Prostate gland (tissue), 2 donors: Measurements from ENCODE around the gene THEM5. TPM values are rescaled to one million over a fixed set of nuclear protein-coding genes. Genes with fewer than 3 reads are reported as not detected.

Experiments
- DNase-seq: peaks from one replicate; pipeline ENCODE4 v3.0.0-alpha.2; 2019; ENCODE audit warnings: low spot score
- H3K27ac ChIP-seq, 2 donors: fragments of 200-600 bp; sonication (generic); 2 replicates each; pipeline ENCODE4 v1.5.1; 2017 to 2019
- H3K27me3 ChIP-seq: fragments of 200-600 bp; sonication (generic); replicated peaks from 2 replicates; pipeline ENCODE4 v1.5.1; 2019; ENCODE audit not compliant: insufficient read depth
- H3K36me3 ChIP-seq, 2 donors: fragments of 200-600 bp; sonication (generic); 1 replicate in 1 of 2; 2 replicates in 1 of 2; pipeline versions ENCODE4 v1.5.1 to v1.8.1; 2017 to 2019
- H3K4me1 ChIP-seq: fragments of 200-600 bp; sonication (generic); replicated peaks from 2 replicates; pipeline ENCODE4 v1.5.1; 2019
- H3K4me3 ChIP-seq, 2 donors: fragments of 200-600 bp; sonication (generic); 2 replicates each; pipeline ENCODE4 v1.5.1; 2017 to 2019
- H3K9me3 ChIP-seq: fragments of 200-600 bp; sonication (generic); 2 replicates; pipeline ENCODE4 v1.5.1; 2017
- POLR2A ChIP-seq: fragments of 450-650 bp; IDR thresholded peaks from one replicate; pipeline ENCODE4 v1.6.1; 2016; ENCODE audit warnings: antibody characterized with exemption, mild to moderate bottlenecking
- POLR2AphosphoS5 ChIP-seq: sonication (generic); formaldehyde crosslinking; IDR thresholded peaks from one replicate; pipeline ENCODE4 v1.6.1; 2017; ENCODE audit warnings: antibody characterized with exemption
- WGBS: methylation state at CpG from one replicate; pipeline ENCODE4 v1.1.5; 2018; 5-methylcytosine and 5-hydroxymethylcytosine counted together
- intact Hi-C: fragments of 100-400 bp; cut with DNase I; formaldehyde crosslinking; loops from one replicate; pipeline ENCODE4 v1.14.2; 2022
- total RNA-seq, 2 donors: library from RNA; depleted of rRNA; stranded (reverse); fragments of >200 nt; gene quantifications; one replicate each; pipeline ENCODE4 v1.1.0, GENCODE V29; 2016
- TF ChIP-seq, protein P1 (sequence below), 4 experiments: fragments of 200-600 bp in 2 of 4; fragments of 450-650 bp in 2 of 4; sonication (generic) in 2 of 4; IDR thresholded peaks; 1 replicate in 3 of 4; 2 replicates in 1 of 4; pipeline ENCODE4 v1.5.1; 2016 to 2019; ENCODE audit warnings: antibody characterized with exemption in 4 of 4, mild to moderate bottlenecking in 2 of 4, moderate library complexity in 2 of 4

The THEM5 gene
- total RNA-seq, 2 donors from 2014 or later = not detected

DNA sequence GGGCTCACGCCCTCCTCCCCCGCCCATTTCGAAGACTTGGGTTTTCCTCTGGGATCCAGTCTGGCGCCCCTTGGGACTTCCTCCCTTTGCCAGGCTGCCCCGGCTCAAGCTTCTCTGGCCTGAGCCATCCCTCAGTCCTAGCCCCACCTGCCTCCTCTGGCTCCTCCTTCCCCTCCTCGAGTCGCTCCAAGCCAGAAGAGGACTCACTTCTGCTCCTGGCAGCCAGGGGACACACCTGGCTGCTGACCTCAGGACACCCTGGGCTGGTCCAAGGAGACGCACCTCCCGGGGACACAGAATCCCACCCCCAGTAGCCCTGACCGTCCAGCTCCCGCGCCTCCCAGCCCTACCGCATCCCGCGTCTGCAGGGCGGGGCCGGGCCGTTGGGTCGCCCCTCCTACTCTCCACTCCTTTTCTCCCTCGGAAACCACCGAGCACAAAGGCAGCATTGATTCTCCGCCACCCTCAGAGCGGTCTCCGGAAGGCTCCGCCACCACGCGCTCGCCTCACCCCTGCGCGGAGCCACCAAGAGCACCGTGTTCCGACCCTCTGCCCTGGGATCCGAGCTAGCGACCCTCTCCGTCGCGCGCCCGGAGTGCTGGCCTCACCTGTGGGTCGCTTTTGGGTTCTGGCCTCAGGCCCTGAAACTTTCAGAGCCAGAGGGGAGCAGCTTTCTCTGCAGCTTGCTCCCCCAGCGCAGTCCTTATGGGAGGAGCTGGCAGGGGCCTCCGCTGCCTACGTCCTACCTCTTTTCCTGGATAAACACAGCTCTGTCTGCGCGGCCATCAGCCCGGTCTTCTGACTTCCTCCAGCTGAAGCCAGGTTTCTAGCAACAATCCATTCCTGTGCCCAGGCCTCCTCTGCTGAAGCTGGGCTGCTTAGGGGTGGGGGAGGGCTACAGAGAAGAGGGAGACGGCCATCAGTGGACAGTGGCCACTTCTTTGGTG is 13.8 kb downstream of the THEM5 start, which contains the start of gene C2CD4D:
C2CD4D (minus strand) TSS at position 364 of the 947 bp plus-strand sequence. CDS start 831 bp downstream, outside the sequence.
- intact Hi-C loops = no loop called here

DNA sequence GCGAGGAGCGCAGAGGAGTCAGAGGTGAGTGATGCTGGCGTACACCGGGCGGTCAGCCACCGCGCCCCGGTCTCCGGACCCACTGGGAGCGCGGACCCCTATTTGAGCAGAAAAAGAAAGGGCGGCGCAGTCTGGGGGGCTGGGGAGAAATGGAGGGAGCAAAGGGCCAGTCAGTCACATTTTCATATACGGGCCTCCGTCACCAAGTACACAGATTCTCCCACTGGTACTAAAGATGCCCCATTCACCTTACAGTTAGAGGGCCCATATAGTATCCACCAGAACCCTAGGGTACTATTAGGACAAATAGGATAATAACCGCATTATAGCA is 14.5 kb downstream of the THEM5 start:
- TF ChIP-seq POLR2AphosphoS5 (no peak), POLR2A (no peak)
- TF ChIP-seq, protein P1, sequence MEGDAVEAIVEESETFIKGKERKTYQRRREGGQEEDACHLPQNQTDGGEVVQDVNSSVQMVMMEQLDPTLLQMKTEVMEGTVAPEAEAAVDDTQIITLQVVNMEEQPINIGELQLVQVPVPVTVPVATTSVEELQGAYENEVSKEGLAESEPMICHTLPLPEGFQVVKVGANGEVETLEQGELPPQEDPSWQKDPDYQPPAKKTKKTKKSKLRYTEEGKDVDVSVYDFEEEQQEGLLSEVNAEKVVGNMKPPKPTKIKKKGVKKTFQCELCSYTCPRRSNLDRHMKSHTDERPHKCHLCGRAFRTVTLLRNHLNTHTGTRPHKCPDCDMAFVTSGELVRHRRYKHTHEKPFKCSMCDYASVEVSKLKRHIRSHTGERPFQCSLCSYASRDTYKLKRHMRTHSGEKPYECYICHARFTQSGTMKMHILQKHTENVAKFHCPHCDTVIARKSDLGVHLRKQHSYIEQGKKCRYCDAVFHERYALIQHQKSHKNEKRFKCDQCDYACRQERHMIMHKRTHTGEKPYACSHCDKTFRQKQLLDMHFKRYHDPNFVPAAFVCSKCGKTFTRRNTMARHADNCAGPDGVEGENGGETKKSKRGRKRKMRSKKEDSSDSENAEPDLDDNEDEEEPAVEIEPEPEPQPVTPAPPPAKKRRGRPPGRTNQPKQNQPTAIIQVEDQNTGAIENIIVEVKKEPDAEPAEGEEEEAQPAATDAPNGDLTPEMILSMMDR (IDR thresholded peaks at IDR 0.05) = no peak
- 58% methylated on average over 16 of the region's 16 CpGs for WGBS
- H3K4me1 ChIP-seq = peaks cover 19% of the 10 kb centered on the region
- no peaks in the 10 kb centered on the region for H3K36me3 ChIP-seq
- H3K27ac ChIP-seq = peak overlapping the region; percentile 93 to 95
- intact Hi-C loops = no loop called here
- no peaks in the 10 kb centered on the region for H3K27me3 ChIP-seq
- no peak for DNase-seq
- peak overlapping the region; percentile 39 to 47 for H3K4me3 ChIP-seq
- H3K9me3 ChIP-seq = no peaks in the 10 kb centered on the region

More for the DNA sequence above, 13.8 kb downstream of the THEM5 start, which contains the start of gene C2CD4D:
- Histone ChIP-seq H3K36me3 (no peaks in the 10 kb centered on the region), H3K27ac (peak within 1 kb of the TSS; percentile 93 to 95), H3K9me3 (no peaks in the 10 kb centered on the region), H3K27me3 (no peaks in the 10 kb centered on the region), H3K4me3 (peak within 1 kb of the TSS; percentile 39 to 47), H3K4me1 (peaks cover 19% of the 10 kb centered on the region)
- DNase-seq = peak; percentile 79
- WGBS = 7% methylated on average over 46 of the region's 47 CpGs
- peak; percentile 89 for TF ChIP-seq POLR2AphosphoS5
- TF ChIP-seq, protein P1 (IDR thresholded peaks at IDR 0.05) = peak in 2 of 4 experiments; percentile 44 to 60
- peak; percentile 94 for TF ChIP-seq POLR2A

DNA sequence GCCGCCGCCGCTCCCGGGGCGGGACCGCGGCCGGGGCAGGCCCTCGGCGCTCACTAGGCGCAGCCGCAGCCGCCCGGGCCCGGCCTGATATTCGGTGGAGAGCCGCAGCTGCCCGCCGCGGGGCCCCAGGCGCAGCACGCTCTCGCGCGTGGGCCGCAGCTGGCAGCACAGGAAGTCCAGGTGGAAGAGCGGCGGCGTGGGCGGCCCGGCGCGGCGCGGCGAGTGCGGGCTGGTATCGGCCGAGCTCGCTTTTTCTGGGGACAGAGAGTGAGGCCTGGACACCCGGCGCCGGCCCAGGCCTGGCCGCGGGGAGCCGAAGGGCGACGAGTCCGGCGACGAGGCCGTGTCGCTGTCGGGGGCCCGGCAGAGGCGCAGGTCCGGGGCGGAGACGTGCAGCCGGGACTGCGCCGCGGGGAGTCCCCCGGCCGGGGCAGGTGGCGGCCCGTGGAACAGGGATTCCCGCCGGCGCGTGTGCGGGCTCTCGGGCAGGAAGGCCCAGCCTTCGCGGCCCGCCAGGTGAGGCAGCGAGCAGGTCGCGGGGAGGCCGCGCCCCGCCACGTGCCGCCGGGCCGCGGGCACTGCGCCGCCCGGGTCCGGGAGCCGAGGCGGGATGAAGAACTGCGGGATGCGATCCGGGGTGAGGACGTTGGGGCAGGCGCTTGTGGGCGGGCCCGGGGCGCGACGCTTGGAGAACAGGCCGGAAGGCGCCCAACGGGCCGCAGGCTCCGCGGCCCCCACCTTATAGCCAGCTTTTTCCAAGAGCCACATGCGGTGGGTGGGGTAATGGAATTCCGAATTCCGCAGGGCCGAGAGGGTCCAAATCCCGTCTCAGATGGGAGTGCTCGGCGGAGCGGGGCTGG is 15.1 kb downstream of the THEM5 start:
- Histone ChIP-seq H3K36me3 (no peaks in the 10 kb centered on the region), H3K4me1 (peaks cover 20% of the 10 kb centered on the region), H3K27ac (peak overlapping the region; percentile 93 to 95), H3K27me3 (no peaks in the 10 kb centered on the region), H3K4me3 (peak overlapping the region; percentile 8 to 17), H3K9me3 (no peaks in the 10 kb centered on the region)
- WGBS = 36% methylated on average over 85 of the region's 117 CpGs
- no peak for DNase-seq
- intact Hi-C loops = no loop called here
- TF ChIP-seq, protein P1 (IDR thresholded peaks at IDR 0.05) = no peak
- no peak for TF ChIP-seq POLR2A
- TF ChIP-seq POLR2AphosphoS5 = no peak

DNA sequence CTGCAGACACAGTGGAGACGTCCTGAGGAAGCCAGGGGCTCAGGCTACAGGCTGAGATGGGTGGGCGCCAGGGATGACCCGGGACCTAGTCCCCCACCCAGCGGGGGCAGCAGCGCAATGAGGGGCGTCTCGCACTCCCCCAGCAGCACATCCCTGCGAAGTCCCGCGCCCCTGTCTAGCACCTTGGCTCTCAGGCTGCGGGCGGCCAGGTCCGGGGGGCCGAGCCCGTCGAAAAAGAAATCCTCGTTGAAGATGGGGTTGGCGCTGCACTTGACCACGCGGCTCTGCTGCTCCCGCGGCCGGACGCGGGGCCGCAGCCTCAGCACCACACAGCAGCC is 15.7 kb downstream of the THEM5 start:
- H3K9me3 ChIP-seq = no peaks in the 10 kb centered on the region
- no peaks in the 10 kb centered on the region for H3K27me3 ChIP-seq
- WGBS = 30% methylated on average over 18 of the region's 26 CpGs
- no peaks in the 10 kb centered on the region for H3K36me3 ChIP-seq
- peak overlapping the region; percentile 64 to 68 for H3K27ac ChIP-seq
- intact Hi-C loops = no loop called here
- TF ChIP-seq POLR2AphosphoS5 (no peak), POLR2A (no peak)
- TF ChIP-seq, protein P1 (IDR thresholded peaks at IDR 0.05) = no peak
- peaks cover 25% of the 10 kb centered on the region for H3K4me1 ChIP-seq
- DNase-seq = no peak
- H3K4me3 ChIP-seq = peak overlapping the region; percentile 8 to 17
